Kidney epithelial cell (primary cell): ENCODE results near the gene CLIP2. TPM values are rescaled to one million over a fixed set of nuclear protein-coding genes. Genes with fewer than 3 reads are reported as not detected.

Source experiments
- DNase-seq: peaks from one replicate; pipeline ENCODE4 v3.0.0-alpha.2; 2010; ENCODE audit warnings: low read depth
- H3K27me3 ChIP-seq: 2 replicates; pipeline ENCODE4 v1.6.0; 2011; ENCODE audit warnings: low read length; ENCODE audit not compliant: control insufficient read depth, insufficient read depth
- H3K36me3 ChIP-seq: 2 replicates; pipeline ENCODE4 v1.5.1; 2011; ENCODE audit warnings: low read length; ENCODE audit not compliant: control insufficient read depth, insufficient read depth
- H3K4me3 ChIP-seq: 2 replicates; pipeline ENCODE4 v1.5.1; 2011; ENCODE audit warnings: low read depth, mild to moderate bottlenecking, control low read depth, low read length
- total RNA-seq: library from RNA; depleted of rRNA; stranded (reverse); fragments of >200 nt; gene quantifications from 2 replicates; pipeline ENCODE4 v1.2.3, GENCODE V29; 2015
- TF ChIP-seq, protein P1 (sequence below): IDR thresholded peaks from 2 replicates; pipeline ENCODE4 v1.5.1; 2011; ENCODE audit warnings: mild to moderate bottlenecking, moderate library complexity, low read length, control low read depth, inconsistent platforms; ENCODE audit not compliant: insufficient read depth, poor library complexity, severe bottlenecking

The CLIP2 gene
- total RNA-seq, 1 donor from 2014 or later: 46.3 TPM

- no peak for DNase-seq
- no peaks in the 10 kb centered on the region for H3K36me3 ChIP-seq
- H3K4me3 ChIP-seq: no peak overlapping the region
- TF ChIP-seq, protein P1, sequence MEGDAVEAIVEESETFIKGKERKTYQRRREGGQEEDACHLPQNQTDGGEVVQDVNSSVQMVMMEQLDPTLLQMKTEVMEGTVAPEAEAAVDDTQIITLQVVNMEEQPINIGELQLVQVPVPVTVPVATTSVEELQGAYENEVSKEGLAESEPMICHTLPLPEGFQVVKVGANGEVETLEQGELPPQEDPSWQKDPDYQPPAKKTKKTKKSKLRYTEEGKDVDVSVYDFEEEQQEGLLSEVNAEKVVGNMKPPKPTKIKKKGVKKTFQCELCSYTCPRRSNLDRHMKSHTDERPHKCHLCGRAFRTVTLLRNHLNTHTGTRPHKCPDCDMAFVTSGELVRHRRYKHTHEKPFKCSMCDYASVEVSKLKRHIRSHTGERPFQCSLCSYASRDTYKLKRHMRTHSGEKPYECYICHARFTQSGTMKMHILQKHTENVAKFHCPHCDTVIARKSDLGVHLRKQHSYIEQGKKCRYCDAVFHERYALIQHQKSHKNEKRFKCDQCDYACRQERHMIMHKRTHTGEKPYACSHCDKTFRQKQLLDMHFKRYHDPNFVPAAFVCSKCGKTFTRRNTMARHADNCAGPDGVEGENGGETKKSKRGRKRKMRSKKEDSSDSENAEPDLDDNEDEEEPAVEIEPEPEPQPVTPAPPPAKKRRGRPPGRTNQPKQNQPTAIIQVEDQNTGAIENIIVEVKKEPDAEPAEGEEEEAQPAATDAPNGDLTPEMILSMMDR: no peak
- H3K27me3 ChIP-seq: no peaks in the 10 kb centered on the region
Observed at GRCh38 chr7:74256491-74257408, 32.5 kb upstream of the CLIP2 start.

- no peak for DNase-seq
- H3K4me3 ChIP-seq: no peak overlapping the region
- H3K36me3 ChIP-seq: no peaks in the 10 kb centered on the region
- TF ChIP-seq, protein P1: no peak
- H3K27me3 ChIP-seq: no peaks in the 10 kb centered on the region
Observed at GRCh38 chr7:74258639-74259038, 30.6 kb upstream of the CLIP2 start.

DNA sequence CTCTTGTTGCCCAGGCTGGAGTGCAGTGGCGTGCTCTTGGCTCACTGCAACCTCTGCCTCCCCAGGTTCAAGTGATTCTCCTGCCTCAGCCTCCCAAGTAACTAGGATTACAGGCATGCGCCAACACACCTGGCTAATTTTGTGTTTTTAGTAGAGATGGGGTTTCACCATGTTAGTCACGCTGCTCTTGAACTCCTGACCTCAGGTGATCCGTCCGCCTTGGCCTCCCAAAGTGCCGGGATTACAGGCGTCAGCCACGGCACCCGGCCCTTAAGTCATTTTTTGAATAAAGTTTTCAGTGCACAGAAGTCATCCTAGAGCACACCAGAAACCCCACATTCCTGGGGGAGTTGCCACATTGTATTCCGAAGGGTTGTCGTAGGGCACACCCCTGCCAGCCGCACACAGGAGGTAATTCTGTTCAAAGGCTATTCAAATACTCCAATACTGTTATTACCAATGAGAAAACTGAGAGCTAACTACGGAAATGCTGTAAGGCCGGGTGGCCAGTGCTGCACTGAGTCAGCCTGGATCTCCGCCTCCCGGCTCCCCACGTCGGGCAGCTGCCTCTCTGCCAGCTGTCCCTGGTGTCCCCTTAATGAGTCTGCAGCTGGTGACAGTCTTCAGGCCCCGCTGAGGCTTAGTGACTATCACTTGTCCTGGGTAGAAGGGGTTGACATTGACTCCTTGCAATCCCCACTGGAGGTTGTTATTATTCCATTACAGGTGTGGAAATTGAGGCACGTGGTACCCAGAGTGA, 26.4 kb upstream of the CLIP2 start:
- no peaks in the 10 kb centered on the region for H3K36me3 ChIP-seq
- no peaks in the 10 kb centered on the region for H3K27me3 ChIP-seq
- no peak for DNase-seq
- H3K4me3 ChIP-seq: no peak overlapping the region
- TF ChIP-seq, protein P1: no peak

- no peak for DNase-seq
- Histone ChIP-seq H3K36me3 (no peaks in the 10 kb centered on the region), H3K4me3 (no peak overlapping the region), H3K27me3 (no peaks in the 10 kb centered on the region)
- TF ChIP-seq, protein P1: no peak
Observed at GRCh38 chr7:74263399-74264120, 25.6 kb upstream of the CLIP2 start.

GRCh38 chr7:74266191-74266963, 22.8 kb upstream of the CLIP2 start:
- no peaks in the 10 kb centered on the region for H3K36me3 ChIP-seq
- H3K4me3 ChIP-seq: no peak overlapping the region
- TF ChIP-seq, protein P1: no peak
- H3K27me3 ChIP-seq: no peaks in the 10 kb centered on the region
- no peak for DNase-seq
